GM18519 (cell line): ENCODE results near the gene KAT14.
"Not testable (repeated sequence)": the region's sequence is repeated elsewhere in the genome, so short reads cannot be mapped to it uniquely, and the experiment has no call there.

ENCODE experiments used
- ATAC-seq: cut with Tn5 transposase; IDR thresholded peaks from one replicate; pipeline ENCODE4 v1.9.1; 2021; ENCODE audit warnings: mild to moderate bottlenecking, moderate library complexity; ENCODE audit not compliant: unreplicated experiment, low FRiP score

Gene KAT14

DNA sequence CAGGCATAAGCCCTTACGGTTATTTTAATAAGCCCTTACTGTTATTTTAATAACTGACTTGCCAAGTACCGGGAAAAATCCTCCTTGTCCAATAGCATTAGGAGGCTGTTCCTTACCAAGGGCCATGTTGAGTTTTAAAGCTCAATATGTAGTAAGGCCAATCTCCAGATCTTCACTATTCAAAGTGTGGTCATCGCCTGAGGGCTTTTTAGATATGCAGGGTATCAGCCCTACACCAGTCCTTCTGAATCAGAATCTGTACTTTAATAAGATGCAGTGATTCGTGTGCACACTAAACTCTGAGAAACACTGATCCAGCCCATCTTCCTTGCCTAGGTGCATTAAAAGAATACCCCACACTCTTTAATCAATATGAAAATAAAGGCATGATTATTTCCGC is 77.9 kb downstream of the KAT14 start:
- ATAC-seq: no peak

- ATAC-seq: no peak
These were observed 80.6 kb downstream of the KAT14 start for GRCh38 chr20:18218280-18218679.

- no peak for ATAC-seq
These were observed 85.7 kb downstream of the KAT14 start for GRCh38 chr20:18223409-18223808.

GRCh38 chr20:18224968-18225568 is 87.4 kb downstream of the KAT14 start:
- ATAC-seq: no peak

GRCh38 chr20:18225632-18226031 is 88.0 kb downstream of the KAT14 start:
- no peak for ATAC-seq

DNA sequence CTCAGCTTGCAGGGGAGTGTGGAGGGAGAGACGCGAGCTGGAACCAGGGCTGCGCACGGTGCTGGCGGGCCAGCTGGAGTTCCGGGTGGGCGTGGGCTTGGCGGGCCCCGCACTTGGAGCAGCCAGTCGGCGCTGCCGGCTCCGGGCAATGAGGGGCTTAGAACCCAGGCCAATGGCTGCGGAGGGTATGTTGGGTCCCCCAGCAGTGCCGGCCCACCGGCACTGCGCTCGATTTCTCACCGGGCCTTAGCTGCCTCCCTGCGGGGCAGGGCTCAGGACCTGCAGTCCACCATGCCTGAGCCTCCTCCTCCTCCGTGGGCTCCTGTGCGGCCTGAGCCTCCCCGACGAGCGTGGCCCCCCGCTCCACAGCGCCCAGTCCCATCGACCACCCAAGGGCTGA is 89.1 kb downstream of the KAT14 start:
- not testable (repeated sequence) for ATAC-seq

- no peak for ATAC-seq
These were observed 95.8 kb downstream of the KAT14 start for GRCh38 chr20:18233408-18233943.
